Nucleus accumbens (tissue), 56 donors: Measurements from ENCODE around the gene RIN3.

Source experiments
- DNase-seq, 56 donors: peaks; one replicate each; lab custom pipeline; 2025; lab: John Stamatoyannopoulos, UW

The RIN3 gene

GRCh38 chr14:92551044-92551841 lies 37.7 kb downstream of the RIN3 start:
- DNase-seq: no peak

GRCh38 chr14:92552066-92552465 lies 38.5 kb downstream of the RIN3 start:
- DNase-seq: no peak

- no peak for DNase-seq
Measured at GRCh38 chr14:92553438-92553837, 39.9 kb downstream of the RIN3 start.

- no peak for DNase-seq
Measured at GRCh38 chr14:92555465-92556111, 42.0 kb downstream of the RIN3 start.

- DNase-seq: no peak
Measured at GRCh38 chr14:92556255-92556741, 42.7 kb downstream of the RIN3 start.

- DNase-seq: no peak
Measured at GRCh38 chr14:92556863-92557543, 43.4 kb downstream of the RIN3 start.

GRCh38 chr14:92557544-92557912 lies 43.9 kb downstream of the RIN3 start:
- DNase-seq: no peak

GRCh38 chr14:92558319-92558718 lies 44.7 kb downstream of the RIN3 start:
- DNase-seq: no peak

GRCh38 chr14:92559486-92559885 lies 45.9 kb downstream of the RIN3 start:
- DNase-seq: no peak

GRCh38 chr14:92560106-92560865 lies 46.7 kb downstream of the RIN3 start:
- no peak for DNase-seq

- no peak for DNase-seq
Measured at GRCh38 chr14:92561906-92562479, 48.4 kb downstream of the RIN3 start.

GRCh38 chr14:92563359-92563758 lies 49.8 kb downstream of the RIN3 start:
- no peak for DNase-seq

- DNase-seq: no peak
Measured at GRCh38 chr14:92563765-92564285, 50.2 kb downstream of the RIN3 start.

GRCh38 chr14:92564344-92565039 lies 50.9 kb downstream of the RIN3 start:
- peak in 1 of 56 donors; percentile 26 for DNase-seq

GRCh38 chr14:92565040-92565717 lies 51.6 kb downstream of the RIN3 start:
- DNase-seq: no peak

- no peak for DNase-seq
Measured at GRCh38 chr14:92565718-92566115, 52.1 kb downstream of the RIN3 start.

- no peak for DNase-seq
Measured at GRCh38 chr14:92567173-92567725, 53.7 kb downstream of the RIN3 start.

- DNase-seq: no peak
Measured at GRCh38 chr14:92568621-92569479, 55.3 kb downstream of the RIN3 start.
